ENCODE data around the gene ABCB6. TPM values are rescaled to one million over a fixed set of nuclear protein-coding genes. Genes with fewer than 3 reads are reported as not detected.

Gene ABCB6
- total RNA-seq, 1 donor from 2014 or later = 23.8 TPM

GRCh38 chr2:219210196-219210885 lies 8.4 kb downstream of the ABCB6 start:
- TF ChIP-seq POLR2AphosphoS5 (IDR thresholded peaks at IDR 0.05; ENCODE audit: insufficient read depth in 1 of 2, low read depth in 1 of 2) (no peak), POLR2A (IDR thresholded peaks at IDR 0.05) (no peak)
- TF ChIP-seq, protein P1, sequence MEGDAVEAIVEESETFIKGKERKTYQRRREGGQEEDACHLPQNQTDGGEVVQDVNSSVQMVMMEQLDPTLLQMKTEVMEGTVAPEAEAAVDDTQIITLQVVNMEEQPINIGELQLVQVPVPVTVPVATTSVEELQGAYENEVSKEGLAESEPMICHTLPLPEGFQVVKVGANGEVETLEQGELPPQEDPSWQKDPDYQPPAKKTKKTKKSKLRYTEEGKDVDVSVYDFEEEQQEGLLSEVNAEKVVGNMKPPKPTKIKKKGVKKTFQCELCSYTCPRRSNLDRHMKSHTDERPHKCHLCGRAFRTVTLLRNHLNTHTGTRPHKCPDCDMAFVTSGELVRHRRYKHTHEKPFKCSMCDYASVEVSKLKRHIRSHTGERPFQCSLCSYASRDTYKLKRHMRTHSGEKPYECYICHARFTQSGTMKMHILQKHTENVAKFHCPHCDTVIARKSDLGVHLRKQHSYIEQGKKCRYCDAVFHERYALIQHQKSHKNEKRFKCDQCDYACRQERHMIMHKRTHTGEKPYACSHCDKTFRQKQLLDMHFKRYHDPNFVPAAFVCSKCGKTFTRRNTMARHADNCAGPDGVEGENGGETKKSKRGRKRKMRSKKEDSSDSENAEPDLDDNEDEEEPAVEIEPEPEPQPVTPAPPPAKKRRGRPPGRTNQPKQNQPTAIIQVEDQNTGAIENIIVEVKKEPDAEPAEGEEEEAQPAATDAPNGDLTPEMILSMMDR (IDR thresholded peaks at IDR 0.05) = no peak
- H3K4me3 ChIP-seq = no peak overlapping the region
- no peaks in the 10 kb centered on the region for H3K27me3 ChIP-seq
- peaks cover 22% of the 10 kb centered on the region for H3K4me1 ChIP-seq
- H3K27ac ChIP-seq = no peak overlapping the region
- DNase-seq (ENCODE audit: extremely low spot score in 2 of 2) = peak in 1 of 2 donors; percentile 83
- peaks cover 0 to 44% of the 10 kb centered on the region in 2 donors for H3K36me3 ChIP-seq
- intact Hi-C loops (cut with DNase I) = no loop called here
- H3K9me3 ChIP-seq = no peaks in the 10 kb centered on the region

GRCh38 chr2:219209236-219210195 lies 9.2 kb downstream of the ABCB6 start:
- Histone ChIP-seq H3K27ac (no peak overlapping the region), H3K27me3 (no peaks in the 10 kb centered on the region), H3K9me3 (no peaks in the 10 kb centered on the region), H3K36me3 (peaks cover 0 to 36% of the 10 kb centered on the region in 2 donors), H3K4me1 (peaks cover 22% of the 10 kb centered on the region), H3K4me3 (no peak overlapping the region)
- DNase-seq (ENCODE audit: extremely low spot score in 2 of 2) = peak in 1 of 2 donors; percentile 82
- intact Hi-C loops (cut with DNase I) = no loop called here
- TF ChIP-seq POLR2AphosphoS5 (IDR thresholded peaks at IDR 0.05; ENCODE audit: insufficient read depth in 1 of 2, low read depth in 1 of 2) (no peak), POLR2A (IDR thresholded peaks at IDR 0.05) (no peak)
- TF ChIP-seq, protein P1 (IDR thresholded peaks at IDR 0.05) = no peak

- intact Hi-C loops (cut with DNase I) = no loop called here
- Histone ChIP-seq H3K9me3 (no peaks in the 10 kb centered on the region), H3K4me1 (peaks cover 22% of the 10 kb centered on the region), H3K36me3 (peaks cover 0 to 23% of the 10 kb centered on the region in 2 donors), H3K27ac (peak overlapping the region; percentile 97), H3K4me3 (peak overlapping the region; percentile 63 to 79), H3K27me3 (no peaks in the 10 kb centered on the region)
- peak in 1 of 2 donors; percentile 89 for DNase-seq (ENCODE audit: extremely low spot score in 2 of 2)
- TF ChIP-seq POLR2AphosphoS5 (IDR thresholded peaks at IDR 0.05; ENCODE audit: insufficient read depth in 1 of 2, low read depth in 1 of 2) (no peak), POLR2A (IDR thresholded peaks at IDR 0.05) (no peak)
- TF ChIP-seq, protein P1 (IDR thresholded peaks at IDR 0.05) = no peak
These were observed 10.6 kb downstream of the ABCB6 start for GRCh38 chr2:219207884-219208740.

DNA sequence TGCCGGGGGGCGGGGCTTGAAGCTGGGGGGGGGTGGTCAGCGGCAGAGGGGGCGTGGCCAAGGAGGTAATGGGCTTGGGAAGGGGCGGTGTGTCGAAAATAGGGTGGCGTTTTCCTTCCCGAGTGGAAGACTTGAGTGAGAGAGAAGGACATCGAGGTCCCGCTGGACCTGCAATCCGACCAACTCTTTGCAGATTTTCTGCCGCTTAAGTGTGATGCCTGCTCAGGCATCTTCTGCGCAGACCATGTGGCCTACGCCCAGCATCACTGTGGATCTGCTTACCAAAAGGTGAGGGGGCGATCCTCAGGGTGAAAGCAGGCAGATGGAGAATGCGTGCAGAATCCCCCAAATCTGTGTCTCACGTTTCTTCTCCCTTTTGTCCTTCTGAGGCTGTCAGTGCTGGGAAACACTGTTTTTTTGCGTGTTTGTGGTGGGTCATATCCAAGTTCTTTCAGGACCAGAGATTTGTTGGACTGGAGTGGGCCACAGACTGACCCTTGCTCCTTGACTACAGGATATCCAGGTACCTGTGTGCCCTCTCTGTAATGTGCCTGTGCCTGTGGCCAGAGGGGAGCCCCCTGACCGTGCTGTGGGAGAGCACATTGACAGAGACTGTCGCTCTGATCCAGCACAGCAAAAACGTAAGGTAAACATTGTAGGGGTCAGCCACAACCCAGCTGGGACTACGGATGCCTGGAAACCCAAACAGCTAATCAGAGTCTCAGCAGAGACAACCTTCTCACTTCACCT lies 11.4 kb downstream of the ABCB6 start:
- Histone ChIP-seq H3K27me3 (no peaks in the 10 kb centered on the region), H3K36me3 (peaks cover 0 to 14% of the 10 kb centered on the region in 2 donors), H3K9me3 (no peaks in the 10 kb centered on the region), H3K4me3 (peak overlapping the region; percentile 63 to 79), H3K4me1 (peaks cover 22% of the 10 kb centered on the region), H3K27ac (peak overlapping the region; percentile 97)
- intact Hi-C loops (cut with DNase I) = no loop called here
- DNase-seq (ENCODE audit: extremely low spot score in 2 of 2) = no peak
- TF ChIP-seq POLR2AphosphoS5 (IDR thresholded peaks at IDR 0.05; ENCODE audit: insufficient read depth in 1 of 2, low read depth in 1 of 2) (no peak), POLR2A (IDR thresholded peaks at IDR 0.05) (no peak)
- TF ChIP-seq, protein P1 (IDR thresholded peaks at IDR 0.05) = no peak

Measured in vagina (tissue), 2 donors.